Stimulated activated CD4-positive, alpha-beta T cell treated with anti-CD3 and anti-CD28 coated beads, TNF-alpha, amount 100 ng/mL, for 48 hours (primary cell): Measurements from ENCODE around the gene PLK1.
"Not testable (repeated sequence)": the region's sequence is repeated elsewhere in the genome, so short reads cannot be mapped to it uniquely, and the experiment has no call there.

Source experiments
- DNase-seq, 3 donors: peaks; one replicate each; pipeline ENCODE4 v3.0.0-alpha.2; 2020; ENCODE audit warnings: low read depth in 3 of 3

Gene PLK1

GRCh38 chr16:23709536-23709935 lies 30.8 kb downstream of the PLK1 start:
- DNase-seq = no peak

- no peak for DNase-seq
Measured at GRCh38 chr16:23710008-23710407, 31.3 kb downstream of the PLK1 start.

- no peak for DNase-seq
Measured at GRCh38 chr16:23710504-23710903, 31.8 kb downstream of the PLK1 start.

GRCh38 chr16:23711785-23712184 lies 33.1 kb downstream of the PLK1 start:
- DNase-seq = no peak

DNA sequence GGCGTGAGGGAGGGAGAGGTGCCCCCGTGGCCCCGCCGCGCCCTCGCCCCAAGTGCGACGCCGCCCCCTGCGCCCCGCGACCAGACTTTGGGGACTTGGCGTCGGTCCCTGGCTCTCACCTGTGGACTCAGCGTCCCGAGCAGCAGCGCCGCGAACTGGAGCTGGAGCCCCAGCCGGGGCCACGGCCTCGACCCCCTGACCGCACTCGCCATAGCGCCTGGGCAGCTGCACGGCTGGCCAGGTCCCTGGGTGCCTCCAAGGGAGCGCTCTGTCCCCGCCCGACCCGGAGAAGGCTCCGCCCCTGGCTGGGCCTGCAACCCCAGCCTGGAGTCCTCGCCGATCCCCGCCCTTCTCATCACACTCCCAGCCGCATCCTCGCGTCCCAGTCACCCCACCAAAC lies 34.3 kb downstream of the PLK1 start, which contains the start of gene ERN2:
Gene ERN2, minus strand, starts transcription at position 247 of the 400 bp plus-strand sequence. Its CDS starts 35 bp downstream, at position 212.
- no peak for DNase-seq

GRCh38 chr16:23716484-23716883 lies 37.8 kb downstream of the PLK1 start:
- no peak for DNase-seq

- not testable (repeated sequence) for DNase-seq
Measured at GRCh38 chr16:23722613-23723240, 44.0 kb downstream of the PLK1 start.

- DNase-seq = no peak
Measured at GRCh38 chr16:23724096-23724784, 45.6 kb downstream of the PLK1 start.

GRCh38 chr16:23724785-23725131 lies 46.1 kb downstream of the PLK1 start:
- no peak for DNase-seq

DNA sequence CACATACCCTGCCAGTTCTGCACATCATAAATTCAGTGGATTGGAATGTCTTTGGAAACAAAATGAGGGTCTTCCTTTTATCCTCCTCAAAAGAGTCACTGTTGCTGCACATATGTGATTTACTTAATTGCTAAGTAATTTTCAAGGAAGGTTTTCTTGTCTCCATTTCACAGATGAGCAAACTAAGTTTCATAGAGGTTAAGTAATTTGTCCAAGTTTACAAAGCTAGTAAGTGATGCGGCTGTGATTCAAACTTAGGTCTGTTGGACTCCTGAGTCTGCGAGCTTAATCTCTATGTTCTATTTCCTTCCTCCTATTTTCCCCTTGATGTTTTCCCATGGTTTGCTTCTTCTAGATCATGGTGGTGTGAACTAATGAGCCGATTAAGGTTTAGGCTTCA lies 48.0 kb downstream of the PLK1 start:
- no peak for DNase-seq

- DNase-seq = no peak
Measured at GRCh38 chr16:23728112-23728477, 49.4 kb downstream of the PLK1 start.

- no peak for DNase-seq
Measured at GRCh38 chr16:23729503-23730424, 51.1 kb downstream of the PLK1 start.

GRCh38 chr16:23734176-23734893 lies 55.6 kb downstream of the PLK1 start:
- DNase-seq = no peak

- not testable (repeated sequence) for DNase-seq
Measured at GRCh38 chr16:23737423-23738028, 58.8 kb downstream of the PLK1 start.

GRCh38 chr16:23739516-23739915 lies 60.8 kb downstream of the PLK1 start:
- DNase-seq = no peak
